Right forelimb (tissue), 1 donor: Measurements from ENCODE around the gene SERPINA5.
"Not testable (repeated sequence)": the region's sequence is repeated elsewhere in the genome, so short reads cannot be mapped to it uniquely, and the experiment has no call there.

Experiments used
- DNase-seq: peaks from one replicate; pipeline ENCODE4 v3.0.0-alpha.2; 2018

Gene SERPINA5

GRCh38 chr14:94601884-94602391 is 20.7 kb downstream of the SERPINA5 start:
- DNase-seq = peak; percentile 62

GRCh38 chr14:94602722-94603121 is 21.5 kb downstream of the SERPINA5 start:
- DNase-seq = no peak

DNA sequence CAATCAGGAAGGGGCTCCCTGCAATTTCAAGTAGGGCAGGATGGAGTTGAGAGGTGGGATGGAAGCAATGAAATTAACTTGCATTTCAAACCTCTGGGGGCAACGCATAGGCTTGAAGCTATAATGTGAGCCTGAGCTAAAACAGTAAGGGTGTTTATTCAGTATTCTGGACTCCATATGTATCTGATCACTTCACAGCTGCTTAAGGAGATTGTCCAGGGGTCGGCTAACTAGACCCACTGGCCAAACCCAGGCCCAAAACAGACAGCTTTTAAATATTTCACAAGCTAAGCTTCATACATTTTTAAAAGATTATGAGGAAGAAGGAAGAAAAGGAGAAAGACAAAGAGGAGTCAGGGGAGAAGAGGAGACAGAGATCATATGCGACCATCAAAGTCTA is 24.1 kb downstream of the SERPINA5 start:
- DNase-seq = no peak

DNA sequence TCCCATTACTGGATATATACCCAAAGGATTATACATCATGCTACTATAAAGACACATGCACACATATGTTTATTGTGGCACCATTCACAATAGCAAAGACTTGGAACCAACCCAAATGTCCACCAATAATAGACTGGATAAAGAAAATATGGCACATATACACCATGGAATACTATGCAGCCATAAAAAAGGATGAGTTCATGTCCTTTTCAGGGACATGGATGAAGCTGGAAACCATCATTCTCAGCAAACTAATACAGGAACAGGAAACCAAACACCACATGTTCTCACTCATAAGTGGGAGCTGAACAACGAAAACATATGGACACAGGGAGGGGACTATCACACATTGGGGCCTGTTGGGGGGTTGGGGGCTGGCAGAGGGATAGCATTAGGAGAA is 27.7 kb downstream of the SERPINA5 start:
- not testable (repeated sequence) for DNase-seq

GRCh38 chr14:94611179-94611578 is 30.0 kb downstream of the SERPINA5 start:
- no peak for DNase-seq

DNA sequence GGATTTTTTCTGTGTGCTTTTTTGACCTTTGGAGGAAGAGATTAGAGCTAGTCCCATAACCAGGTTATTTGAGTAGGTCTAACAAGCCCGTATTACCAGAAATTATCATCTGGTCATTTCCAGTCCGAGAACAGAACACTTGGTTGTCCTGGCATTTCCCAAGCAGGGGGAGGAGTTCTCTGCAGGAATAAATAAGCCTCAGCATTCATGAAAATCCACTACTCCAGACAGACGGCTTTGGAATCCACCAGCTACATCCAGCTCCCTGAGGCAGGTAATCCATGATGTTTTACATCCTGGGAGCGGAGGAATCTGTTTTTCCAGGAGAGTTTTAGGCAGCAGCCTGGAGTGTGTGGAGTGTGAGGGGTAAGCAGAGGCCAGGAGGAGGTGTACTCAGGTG is 30.9 kb downstream of the SERPINA5 start, which contains the start of gene SERPINA3:
Gene SERPINA3 (plus strand): TSS at position 218 of the 400 bp plus-strand sequence. CDS start 2,051 bp downstream, outside the sequence.
- DNase-seq = no peak

- DNase-seq = no peak
Observed at GRCh38 chr14:94612580-94613554, 31.6 kb downstream of the SERPINA5 start.

DNA sequence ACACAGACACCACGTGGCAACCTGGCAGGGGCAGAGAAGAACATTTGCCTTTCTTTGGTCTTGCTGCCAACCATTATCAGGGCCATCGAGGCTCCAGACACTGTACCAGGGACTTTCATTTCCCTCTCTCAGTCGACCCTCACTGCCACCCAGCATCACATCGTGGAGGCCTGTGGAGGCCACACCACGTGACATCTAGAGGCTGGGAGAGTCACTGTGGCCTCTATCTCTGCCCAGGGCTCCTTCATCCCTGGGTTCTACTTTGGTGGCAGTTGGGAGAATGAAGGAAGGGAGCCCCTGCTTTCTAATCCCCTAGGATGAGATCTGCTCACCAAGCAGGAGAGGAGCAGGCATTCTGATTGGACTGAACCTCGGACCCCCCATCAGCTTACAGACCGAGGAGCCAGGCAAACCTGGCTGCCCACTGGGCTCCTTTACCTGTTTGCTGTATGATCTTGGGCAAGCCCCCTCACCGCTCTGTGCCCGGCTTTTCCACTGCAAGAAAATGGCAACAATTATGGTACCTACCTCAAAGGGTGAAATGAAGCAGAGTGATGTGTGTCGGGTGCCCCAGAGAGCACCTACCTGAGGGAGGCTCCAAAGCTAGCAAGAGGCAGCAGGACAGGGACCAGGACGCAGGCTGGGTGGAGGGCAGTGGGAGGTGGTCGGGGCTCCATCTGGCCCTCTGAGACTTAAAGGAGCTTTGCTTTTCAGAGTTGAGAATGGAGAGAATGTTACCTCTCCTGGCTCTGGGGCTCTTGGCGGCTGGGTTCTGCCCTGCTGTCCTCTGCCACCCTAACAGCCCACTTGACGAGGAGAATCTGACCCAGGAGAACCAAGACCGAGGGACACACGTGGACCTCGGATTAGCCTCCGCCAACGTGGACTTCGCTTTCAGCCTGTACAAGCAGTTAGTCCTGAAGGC is 32.8 kb downstream of the SERPINA5 start:
- DNase-seq = no peak

GRCh38 chr14:94614802-94615201 is 33.6 kb downstream of the SERPINA5 start:
- no peak for DNase-seq

- no peak for DNase-seq
Observed at GRCh38 chr14:94615254-94615653, 34.0 kb downstream of the SERPINA5 start.

DNA sequence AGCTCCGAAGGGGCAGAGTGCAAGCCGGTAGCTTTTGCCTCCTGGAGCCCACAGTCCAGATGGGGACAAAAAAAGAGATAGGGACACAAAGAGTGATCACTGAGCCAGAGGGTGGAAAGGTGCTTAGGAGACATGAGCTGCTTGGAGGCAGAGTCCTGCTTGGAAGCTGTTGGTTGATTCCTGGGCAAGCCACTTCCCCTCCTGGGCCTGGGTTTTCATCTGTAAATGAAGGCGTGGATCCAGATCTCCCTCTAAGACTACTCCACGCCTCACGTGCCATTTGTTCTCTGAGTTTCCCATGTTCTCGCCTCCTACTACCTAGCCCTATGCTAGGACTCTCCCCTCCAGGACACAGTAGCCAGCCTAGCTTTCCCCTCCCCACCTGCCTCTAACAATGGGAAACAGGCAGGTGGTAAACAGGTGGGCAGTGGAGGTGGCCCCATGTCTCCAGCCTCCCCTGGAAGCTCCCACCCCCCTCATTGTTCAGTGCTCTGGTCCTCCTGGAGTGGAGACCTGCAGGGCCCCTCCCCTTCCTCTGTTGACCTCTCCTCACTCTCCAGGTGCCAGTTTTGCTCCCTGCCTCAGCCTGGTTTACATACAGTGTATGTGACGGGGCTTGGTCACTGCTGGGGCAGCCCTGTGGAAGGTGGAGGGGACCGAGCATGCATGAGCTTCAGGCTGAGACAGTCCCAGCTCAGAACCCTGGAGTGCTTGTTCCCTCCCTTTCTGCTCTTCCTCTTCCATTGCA is 34.8 kb downstream of the SERPINA5 start:
- no peak for DNase-seq

- DNase-seq = no peak
Observed at GRCh38 chr14:94617366-94617941, 36.2 kb downstream of the SERPINA5 start.

- DNase-seq = no peak
Observed at GRCh38 chr14:94617988-94618822, 37.0 kb downstream of the SERPINA5 start.

DNA sequence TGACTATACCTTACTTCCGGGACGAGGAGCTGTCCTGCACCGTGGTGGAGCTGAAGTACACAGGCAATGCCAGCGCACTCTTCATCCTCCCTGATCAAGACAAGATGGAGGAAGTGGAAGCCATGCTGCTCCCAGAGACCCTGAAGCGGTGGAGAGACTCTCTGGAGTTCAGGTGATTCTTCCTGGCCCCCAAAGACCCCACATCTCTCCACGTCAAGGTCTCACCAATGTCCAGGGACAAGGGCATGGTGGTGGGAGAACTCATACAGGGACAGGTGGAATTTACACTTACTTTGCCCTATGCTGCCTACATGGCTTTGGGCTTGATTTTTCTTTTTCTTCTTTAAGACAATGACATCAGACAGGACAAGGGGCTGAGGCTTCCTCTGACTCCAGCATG is 38.1 kb downstream of the SERPINA5 start:
- DNase-seq = no peak

DNA sequence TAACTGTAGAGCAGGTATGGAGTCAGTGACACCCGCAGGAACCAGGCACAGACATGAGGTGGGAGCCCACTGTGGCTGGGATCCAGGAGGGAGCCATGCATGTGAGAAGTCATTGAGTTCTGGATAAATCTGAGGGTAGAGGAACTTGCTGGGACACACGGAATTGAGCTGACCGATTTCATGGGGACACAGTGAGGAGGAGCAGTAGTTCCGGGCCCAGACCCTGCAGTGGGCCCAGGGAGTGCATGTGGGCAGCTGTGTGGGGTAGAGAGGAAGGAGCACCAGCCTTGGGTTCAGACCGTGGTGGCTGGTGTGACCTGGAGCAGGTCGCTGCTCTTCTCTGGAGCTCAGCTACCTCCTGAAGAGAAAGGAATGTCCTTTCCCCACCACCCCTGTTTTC is 39.4 kb downstream of the SERPINA5 start:
- no peak for DNase-seq

GRCh38 chr14:94621358-94622134 is 40.3 kb downstream of the SERPINA5 start:
- no peak for DNase-seq

- DNase-seq = no peak
Observed at GRCh38 chr14:94622653-94623421, 41.6 kb downstream of the SERPINA5 start.

GRCh38 chr14:94623422-94623809 is 42.2 kb downstream of the SERPINA5 start:
- no peak for DNase-seq

DNA sequence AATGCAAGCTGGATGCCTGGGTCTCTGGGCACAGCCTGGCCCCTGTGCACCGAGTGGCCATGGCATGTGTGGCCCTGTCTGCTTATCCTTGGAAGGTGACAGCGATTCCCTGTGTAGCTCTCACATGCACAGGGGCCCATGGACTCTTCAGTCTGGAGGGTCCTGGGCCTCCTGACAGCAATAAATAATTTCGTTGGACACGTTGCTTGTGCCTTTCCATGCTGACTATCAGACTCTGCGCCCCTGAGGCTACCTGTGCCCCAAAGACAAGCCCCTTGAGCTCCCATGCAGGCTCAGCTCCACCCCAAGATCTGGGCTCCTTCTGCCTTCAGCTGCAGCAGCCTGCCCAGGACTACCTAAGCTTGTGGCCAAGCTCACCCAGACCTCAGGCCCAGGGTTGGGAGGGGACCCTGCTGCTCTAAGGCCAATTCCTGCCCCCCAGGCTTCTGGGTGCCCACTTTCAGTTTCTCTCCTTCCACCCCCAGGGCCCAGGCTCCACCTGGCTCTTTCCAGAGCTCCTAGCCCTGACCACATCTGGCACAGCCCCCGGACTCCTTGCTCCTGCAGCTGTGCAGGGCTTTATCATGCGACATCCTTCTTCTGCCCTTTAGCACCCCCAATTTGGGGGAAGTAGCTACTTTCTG is 42.8 kb downstream of the SERPINA5 start:
- no peak for DNase-seq
